Heart left ventricle (tissue), 16 donors: ENCODE data around the gene PRKG1. TPM values are rescaled to one million over a fixed set of nuclear protein-coding genes. Genes with fewer than 3 reads are reported as not detected.
A peak's percentile ranks its signal among the peaks of the same experiment; 100 is the strongest.

Source experiments
- ATAC-seq, 4 donors: fragments of 200-7000 bp; cut with Tn5 transposase; one replicate each; pipeline ENCODE4 v1.9.1; 2020 to 2022; ENCODE audit warnings: moderate library complexity in 4 of 4, mild to moderate bottlenecking in 3 of 4, moderate number of reproducible peaks in 1 of 4
- DNase-seq, 5 donors: peaks; one replicate each; pipeline ENCODE4 v3.0.0-alpha.2; 2020
- H3K27ac ChIP-seq, 12 donors: fragments of 200-600 bp; sonication (generic) in 4 of 12; one replicate each; pipeline versions ENCODE4 v1.5.0 to v1.8.0; 2016 to 2022; ENCODE audit warnings: mild to moderate bottlenecking in 2 of 12
- H3K27me3 ChIP-seq, 9 donors: fragments of 200-600 bp; sonication (generic) in 2 of 9; one replicate each; pipeline versions ENCODE4 v1.5.1 to v1.8.0; 2016 to 2022; ENCODE audit warnings: mild to moderate bottlenecking in 3 of 9
- H3K36me3 ChIP-seq, 9 donors: fragments of 200-600 bp; sonication (generic) in 2 of 9; one replicate each; pipeline versions ENCODE4 v1.5.0 to v1.8.0; 2018 to 2022; ENCODE audit warnings: mild to moderate bottlenecking in 2 of 9
- H3K4me1 ChIP-seq, 12 donors: fragments of 200-600 bp; sonication (generic) in 4 of 12; one replicate each; pipeline versions ENCODE4 v1.5.0 to v1.8.0; 2016 to 2022; ENCODE audit warnings: mild to moderate bottlenecking in 3 of 12
- H3K4me3 ChIP-seq, 12 donors: fragments of 200-600 bp; sonication (generic) in 4 of 12; one replicate each; pipeline versions ENCODE4 v1.5.0 to v1.8.0; 2017 to 2022; ENCODE audit warnings: mild to moderate bottlenecking in 9 of 12, moderate library complexity in 4 of 12
- H3K9me3 ChIP-seq, 12 donors: fragments of 200-600 bp; sonication (generic) in 4 of 12; one replicate each; pipeline versions ENCODE4 v1.5.0 to v1.8.0; 2016 to 2022; ENCODE audit warnings: mild to moderate bottlenecking in 1 of 12
- POLR2A ChIP-seq, 2 donors: fragments of 450-650 bp; IDR thresholded peaks; one replicate each; pipeline ENCODE4 v1.6.1; 2017; ENCODE audit warnings: antibody characterized with exemption in 2 of 2, mild to moderate bottlenecking in 2 of 2, moderate library complexity in 2 of 2
- WGBS, 4 donors: extraction: QIAGEN DNeasy Blood & Tissue Kit in 2 of 4; methylation state at CpG; one replicate each; pipeline versions ENCODE4 v1.1.5 to v1.1.7; 2013 to 2018; 5-methylcytosine and 5-hydroxymethylcytosine counted together
- intact Hi-C, 10 donors: fragments of 100-400 bp; cut with DNase I; formaldehyde crosslinking; loops; one replicate each; pipeline versions ENCODE4 v1.11.1 to v1.14.2; 2022
- polyA plus RNA-seq, 2 donors: library from polyadenylated mRNA; stranded (reverse); fragments of 200-250 nt; gene quantifications; one replicate each; pipeline ENCODE4 v1.2.3, GENCODE V29; 2013
- total RNA-seq, 9 donors: library from RNA; depleted of rRNA in 2 of 9; stranded (reverse); fragments of >200 nt in 2 of 9; fragmentation: NEBNext Ultra II Directional in 3 of 9; extraction: Animal tissue kit (Norgen Biotek cat#: 25700) in 3 of 9; gene quantifications; one replicate each; pipeline versions ENCODE4 v1.1.0 to v1.2.4, GENCODE V29; 2016 to 2023
- TF ChIP-seq, protein P1 (sequence below), 12 donors: fragments of 200-600 bp; sonication (generic) in 4 of 12; IDR thresholded peaks; one replicate each; pipeline versions ENCODE4 v1.5.0 to v1.8.0; 2018 to 2022; ENCODE audit warnings: antibody characterized with exemption in 12 of 12, mild to moderate bottlenecking in 5 of 12
- donor health status: ischemic (EF 13 %, LVEDD 7.1; RV severe dilation, severe dysfunction).
- donor health status: healthy with polysubstance abuse.
- donor health status: DM: no; HTN: yes; CAD: no.
- donor health status: DM: no; HTN: no; CAD: no.
- donor health status: ischemic (EF 25% LVEDD 6.9; RV normal size, moderate dysfunction).
- donor health status: ischemic (EF 25% LVEDD 5.7; RV mildly dilated, moderate dysfunction).
- donor health status: healthy.
- donor health status: DM: yes; HTN: yes; CAD: no.
- donor health status: ischemic (EF 35%, LVEDD 5.7; RV mildly dilated, moderate dysfunction).
- donor health status: nonischemic (EF 11% LVEDD 7.7; RV severe dilation, severe dysfunction).
- donor health status: DM: yes; HTN: yes; CAD: no.
- donor health status: PGD.
- donor health status: ischemic (EF 29% LVEDD 5.4; RV normal size, mild dysfunction).
- donor health status: nonischemic (EF 23%, LVEDD 6.1; RV moderate dilation, normal function).

PRKG1 gene
- total and polyA plus RNA-seq, 11 donors = 5.5 to 37.3 (median 29.3) TPM

DNA sequence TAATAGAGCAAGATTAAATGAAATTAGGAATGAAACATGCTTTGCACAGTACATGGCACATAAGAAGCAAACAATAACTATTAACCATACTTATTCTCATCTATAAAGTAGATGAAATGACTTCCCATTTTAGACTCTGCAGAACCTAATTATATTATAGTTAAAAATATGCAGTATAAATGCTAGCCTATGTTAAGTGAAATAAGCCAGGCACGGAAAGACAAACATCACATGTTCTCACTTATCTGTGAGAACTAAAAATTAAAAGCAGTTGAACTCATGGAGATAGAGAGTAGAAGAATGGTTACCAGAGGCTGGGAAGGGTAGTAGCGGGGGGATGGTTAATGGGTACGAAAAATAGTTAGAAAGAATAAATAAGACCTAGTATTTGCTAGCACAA is 247.0 kb downstream of the PRKG1 start:
- intact Hi-C loops = no loop called here
- ATAC-seq = no peak
- Histone ChIP-seq H3K36me3 (no peaks in the 10 kb centered on the region), H3K27me3 (no peaks in the 10 kb centered on the region), H3K27ac (no peak overlapping the region), H3K4me3 (no peak overlapping the region), H3K9me3 (no peaks in the 10 kb centered on the region), H3K4me1 (peaks cover 0 to 26% (median 3%) of the 10 kb centered on the region in 12 donors)
- DNase-seq = no peak
- TF ChIP-seq POLR2A (IDR thresholded peaks at IDR 0.05) = no peak
- TF ChIP-seq, protein P1, sequence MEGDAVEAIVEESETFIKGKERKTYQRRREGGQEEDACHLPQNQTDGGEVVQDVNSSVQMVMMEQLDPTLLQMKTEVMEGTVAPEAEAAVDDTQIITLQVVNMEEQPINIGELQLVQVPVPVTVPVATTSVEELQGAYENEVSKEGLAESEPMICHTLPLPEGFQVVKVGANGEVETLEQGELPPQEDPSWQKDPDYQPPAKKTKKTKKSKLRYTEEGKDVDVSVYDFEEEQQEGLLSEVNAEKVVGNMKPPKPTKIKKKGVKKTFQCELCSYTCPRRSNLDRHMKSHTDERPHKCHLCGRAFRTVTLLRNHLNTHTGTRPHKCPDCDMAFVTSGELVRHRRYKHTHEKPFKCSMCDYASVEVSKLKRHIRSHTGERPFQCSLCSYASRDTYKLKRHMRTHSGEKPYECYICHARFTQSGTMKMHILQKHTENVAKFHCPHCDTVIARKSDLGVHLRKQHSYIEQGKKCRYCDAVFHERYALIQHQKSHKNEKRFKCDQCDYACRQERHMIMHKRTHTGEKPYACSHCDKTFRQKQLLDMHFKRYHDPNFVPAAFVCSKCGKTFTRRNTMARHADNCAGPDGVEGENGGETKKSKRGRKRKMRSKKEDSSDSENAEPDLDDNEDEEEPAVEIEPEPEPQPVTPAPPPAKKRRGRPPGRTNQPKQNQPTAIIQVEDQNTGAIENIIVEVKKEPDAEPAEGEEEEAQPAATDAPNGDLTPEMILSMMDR (IDR thresholded peaks at IDR 0.05) = no peak
- 48 to 64% (median 59%) methylated on average over 3 of the region's 3 CpGs for WGBS, 4 donors

DNA sequence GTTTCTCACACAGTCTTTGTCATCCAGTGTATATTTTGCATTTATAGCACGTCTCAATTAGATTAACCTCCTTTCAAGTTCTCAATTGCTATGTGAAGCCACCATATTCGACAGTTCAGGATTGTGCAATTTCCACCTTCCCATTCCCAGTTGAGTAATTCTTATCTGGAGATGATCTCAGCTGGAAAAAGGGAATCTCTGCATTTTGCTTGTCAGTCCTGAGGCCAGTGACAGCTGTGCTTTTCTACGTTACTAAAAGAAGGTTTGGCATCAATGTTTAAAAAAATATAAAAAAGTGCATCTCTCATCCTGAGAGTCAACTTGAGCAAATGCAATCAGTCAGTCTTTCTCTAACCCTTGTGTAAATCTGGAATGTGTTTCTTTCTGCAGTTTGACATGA is 247.7 kb downstream of the PRKG1 start:
- TF ChIP-seq, protein P1 (IDR thresholded peaks at IDR 0.05) = no peak
- no peak for TF ChIP-seq POLR2A (IDR thresholded peaks at IDR 0.05)
- ATAC-seq = peak in 2 of 4 donors; percentile 32 to 39
- WGBS, 4 donors = 41 to 57% (median 51%) methylated on average over 3 of the region's 3 CpGs

DNA sequence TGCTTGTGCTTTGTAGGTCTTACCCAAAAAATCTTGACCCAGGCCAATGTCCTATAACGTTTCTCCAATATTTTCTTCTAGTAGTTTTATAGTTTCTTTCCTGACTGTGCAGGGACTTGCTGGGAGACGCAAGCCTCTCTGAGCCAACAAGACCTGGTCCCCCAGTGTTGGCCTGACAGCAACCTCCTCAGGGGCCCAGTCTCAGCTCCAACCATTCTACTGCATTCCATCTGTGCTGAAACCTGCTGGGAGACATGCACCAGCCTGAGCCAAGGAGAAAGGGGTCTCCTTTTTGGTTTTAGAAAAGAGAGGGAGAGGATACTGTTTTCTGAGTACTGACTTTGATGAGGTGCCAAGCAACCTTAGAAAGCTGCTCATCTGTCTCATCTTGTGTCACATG is 251.4 kb downstream of the PRKG1 start:
- Histone ChIP-seq H3K27ac (no peak overlapping the region), H3K36me3 (no peaks in the 10 kb centered on the region), H3K4me3 (no peak overlapping the region), H3K4me1 (peaks cover 0 to 15% (median 3%) of the 10 kb centered on the region in 12 donors), H3K27me3 (no peaks in the 10 kb centered on the region), H3K9me3 (peaks cover 0 to 16% (median 0%) of the 10 kb centered on the region in 12 donors)
- 75 to 86% (median 83%) methylated on average over 2 of the region's 2 CpGs for WGBS, 4 donors
- DNase-seq (no peak), ATAC-seq (no peak)
- TF ChIP-seq, protein P1 (IDR thresholded peaks at IDR 0.05) = no peak
- TF ChIP-seq POLR2A (IDR thresholded peaks at IDR 0.05) = no peak
- intact Hi-C loops = no loop called here

More for the DNA sequence above, 247.7 kb downstream of the PRKG1 start:
- H3K27me3 ChIP-seq = no peaks in the 10 kb centered on the region
- peaks cover 0 to 26% (median 3%) of the 10 kb centered on the region in 12 donors for H3K4me1 ChIP-seq
- H3K9me3 ChIP-seq = no peaks in the 10 kb centered on the region
- H3K27ac ChIP-seq = no peak overlapping the region
- no peak overlapping the region for H3K4me3 ChIP-seq
- intact Hi-C loops = no loop called here
- no peaks in the 10 kb centered on the region for H3K36me3 ChIP-seq
- no peak for DNase-seq

DNA sequence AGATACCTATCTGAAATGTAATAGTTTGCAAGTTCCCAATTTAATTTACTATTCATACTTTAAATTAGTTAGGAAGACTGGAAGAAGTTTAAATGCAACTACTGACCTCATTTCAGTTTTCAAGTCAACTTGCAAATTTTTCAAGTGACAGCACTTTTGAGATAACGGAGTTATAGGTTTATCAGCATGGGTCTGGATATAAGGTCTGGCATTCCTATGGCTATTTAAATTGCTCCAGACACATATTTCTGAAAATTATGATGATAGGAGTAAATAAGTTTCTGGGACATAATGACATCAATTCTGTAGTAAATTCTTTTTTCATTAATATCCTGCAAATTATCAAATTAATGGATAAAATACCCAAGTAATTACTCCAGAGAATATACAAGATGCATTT is 251.9 kb downstream of the PRKG1 start:
- peaks cover 0 to 16% (median 0%) of the 10 kb centered on the region in 12 donors for H3K9me3 ChIP-seq
- no peaks in the 10 kb centered on the region for H3K27me3 ChIP-seq
- DNase-seq = no peak
- no peak for ATAC-seq
- H3K4me1 ChIP-seq = peaks cover 0 to 14% (median 3%) of the 10 kb centered on the region in 12 donors
- intact Hi-C loops = no loop called here
- H3K4me3 ChIP-seq = no peak overlapping the region
- no peak overlapping the region for H3K27ac ChIP-seq
- TF ChIP-seq POLR2A (IDR thresholded peaks at IDR 0.05) = no peak
- TF ChIP-seq, protein P1 (IDR thresholded peaks at IDR 0.05) = no peak
- H3K36me3 ChIP-seq = no peaks in the 10 kb centered on the region
- WGBS, 4 donors = 84 to 95% (median 93%) methylated on average over 1 of the region's 1 CpG
